ENCODE data around the gene SLC6A11. TPM values are rescaled to one million over a fixed set of nuclear protein-coding genes. Genes with fewer than 3 reads are reported as not detected.

The SLC6A11 gene
- total RNA-seq, 2 experiments from 2014 or later, result not detected

DNA sequence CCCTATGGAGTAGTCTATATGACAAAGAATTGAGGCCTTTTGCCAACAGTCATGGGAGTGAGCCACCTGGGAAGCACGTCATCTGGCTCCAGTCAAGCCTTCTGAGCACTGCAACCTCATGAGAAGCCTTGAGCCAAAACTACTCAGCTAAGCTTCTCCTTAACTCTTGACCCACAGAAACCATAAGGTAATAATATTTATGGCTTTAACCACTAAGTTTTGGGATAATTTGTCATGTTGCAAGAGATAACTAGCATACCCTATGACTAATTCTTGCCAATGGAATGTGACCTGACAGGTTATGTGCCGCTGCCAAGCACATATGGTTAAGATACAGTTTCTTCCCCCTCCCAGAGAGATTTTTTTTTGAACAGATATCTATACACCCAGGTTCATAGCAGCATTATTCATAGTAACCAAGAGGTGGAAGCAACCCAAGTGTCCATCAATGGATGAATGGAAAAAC lies 11.8 kb upstream of the SLC6A11 start:
- H3K27ac Mint-ChIP-seq, result no peak overlapping the region
- H3K36me3 Mint-ChIP-seq, result no peaks in the 10 kb centered on the region
- CTCF ChIA-PET, result interaction anchor here (1.1 kb wide), 1 partner anchor 21 kb away, joined by 3 read pairs; no protein-coding TSS in a partner anchor
- no peaks in the 10 kb centered on the region for H3K9me3 Mint-ChIP-seq
- POLR2A ChIA-PET, result no interaction called here
- no peak for DNase-seq
- no peaks in the 10 kb centered on the region for H3K4me1 Mint-ChIP-seq (ENCODE audit: low read depth)
- intact Hi-C loops (cut with micrococcal nuclease), result no loop called here
- H3K4me3 Mint-ChIP-seq, result no peak overlapping the region
- peaks cover 15% of the 10 kb centered on the region for H3K27me3 Mint-ChIP-seq

DNA sequence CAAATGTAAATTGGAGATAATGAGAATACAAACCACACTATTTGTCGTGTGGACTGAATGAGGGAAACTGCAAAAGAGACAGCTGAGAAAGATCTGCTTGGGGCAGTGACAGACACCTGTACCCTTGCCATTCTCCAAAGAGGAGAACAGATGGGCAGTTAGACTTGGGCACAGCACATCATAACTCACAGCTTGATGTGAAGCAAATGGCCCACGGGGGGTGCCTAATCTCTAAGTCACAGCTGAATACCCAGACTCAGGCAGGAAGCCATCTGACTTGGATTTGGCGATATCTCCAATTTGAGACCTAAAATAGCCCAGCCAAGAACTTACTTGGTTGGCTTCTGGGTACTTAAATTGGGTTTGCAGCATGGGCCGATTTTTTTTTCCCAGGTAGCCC lies 10.0 kb upstream of the SLC6A11 start:
- no peak for DNase-seq
- Mint-ChIP-seq H3K4me1 (ENCODE audit: low read depth) (no peaks in the 10 kb centered on the region), H3K9me3 (no peaks in the 10 kb centered on the region), H3K27me3 (peaks cover 19% of the 10 kb centered on the region), H3K36me3 (no peaks in the 10 kb centered on the region), H3K4me3 (no peak overlapping the region), H3K27ac (no peak overlapping the region)
- ChIA-PET POLR2A (no interaction called here), CTCF (no interaction called here)
- intact Hi-C loops (cut with micrococcal nuclease), result no loop called here

DNA sequence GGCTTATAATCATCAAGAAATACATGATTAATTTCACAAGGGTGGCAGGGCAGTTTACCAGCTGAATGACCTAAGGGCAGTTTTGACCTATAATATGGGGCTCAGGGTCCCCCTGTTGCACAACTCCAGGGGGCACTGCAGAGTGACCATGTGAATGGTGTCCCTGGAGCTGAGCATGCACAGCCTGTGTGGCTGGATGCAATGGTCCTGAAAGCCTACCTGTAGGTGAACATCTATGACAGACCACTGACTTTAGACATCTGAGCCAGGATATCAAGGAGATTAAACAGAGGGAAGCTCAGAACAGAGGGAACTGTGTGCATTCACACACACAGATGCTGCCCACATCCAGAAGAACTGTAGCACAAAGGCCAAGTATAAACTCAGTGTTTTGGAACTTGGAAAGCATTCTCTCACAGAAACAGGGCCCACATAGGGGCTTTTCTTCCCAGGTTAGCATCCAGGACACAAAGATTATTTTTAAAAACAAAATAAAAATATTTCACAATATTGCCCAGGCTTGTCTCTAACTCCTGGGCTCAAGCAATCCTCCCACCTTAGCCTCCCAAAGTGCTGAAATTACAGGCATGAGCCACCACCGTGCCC lies 7.8 kb upstream of the SLC6A11 start:
- ChIA-PET POLR2A (no interaction called here), CTCF (interaction anchor here (0.9 kb wide), 1 partner anchor 63 kb away, joined by 3 read pairs; no protein-coding TSS in a partner anchor)
- Mint-ChIP-seq H3K9me3 (no peaks in the 10 kb centered on the region), H3K27me3 (peaks cover 29% of the 10 kb centered on the region), H3K27ac (no peak overlapping the region), H3K4me3 (no peak overlapping the region), H3K36me3 (no peaks in the 10 kb centered on the region), H3K4me1 (ENCODE audit: low read depth) (no peaks in the 10 kb centered on the region)
- intact Hi-C loops (cut with micrococcal nuclease), result no loop called here
- DNase-seq, result no peak

DNA sequence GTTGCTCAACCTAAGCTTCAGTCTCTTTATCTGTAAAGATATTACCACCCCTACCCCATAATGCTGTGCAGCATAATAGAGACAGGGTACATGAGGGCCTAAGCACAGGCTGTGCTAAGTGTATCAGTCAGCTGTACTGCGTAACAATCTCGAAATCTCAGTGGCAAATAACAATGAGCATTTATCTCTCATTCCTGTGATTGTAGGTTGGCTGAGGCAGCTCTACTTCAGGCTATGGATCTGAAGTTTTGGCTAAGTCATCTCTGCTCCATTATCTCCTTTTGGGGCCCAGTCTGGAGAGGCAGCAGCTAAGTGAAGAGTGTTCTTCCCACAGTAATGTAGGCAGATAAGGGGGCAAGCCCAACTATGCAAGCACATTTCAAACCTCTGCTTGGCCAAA lies 7.1 kb upstream of the SLC6A11 start:
- POLR2A ChIA-PET, result no interaction called here
- H3K36me3 Mint-ChIP-seq, result no peaks in the 10 kb centered on the region
- H3K4me3 Mint-ChIP-seq, result no peak overlapping the region
- H3K27me3 Mint-ChIP-seq, result peaks cover 27% of the 10 kb centered on the region
- intact Hi-C loops (cut with micrococcal nuclease), result no loop called here
- CTCF ChIA-PET, result no interaction called here
- no peak for DNase-seq
- H3K9me3 Mint-ChIP-seq, result no peaks in the 10 kb centered on the region
- no peak overlapping the region for H3K27ac Mint-ChIP-seq
- H3K4me1 Mint-ChIP-seq (ENCODE audit: low read depth), result no peaks in the 10 kb centered on the region

DNA sequence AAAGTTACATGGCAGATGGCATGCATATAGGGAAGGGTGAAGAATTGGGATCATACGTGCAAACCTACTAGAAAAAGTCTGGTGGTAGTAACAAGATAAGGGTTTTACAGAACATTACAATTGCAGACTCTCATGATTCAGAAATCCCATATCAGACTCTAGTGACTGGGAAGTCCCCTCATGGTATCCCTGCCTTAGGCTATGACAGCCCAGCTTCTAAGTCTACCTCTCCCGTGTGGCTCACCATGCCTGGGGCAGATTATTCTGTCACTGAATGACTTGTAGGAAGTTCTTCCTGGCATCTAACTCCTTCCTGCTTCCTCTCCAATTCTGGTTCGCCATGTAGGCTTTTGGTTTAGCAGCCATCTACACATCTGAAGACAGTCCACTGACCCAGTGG lies 5.7 kb upstream of the SLC6A11 start:
- ChIA-PET CTCF (no interaction called here), POLR2A (no interaction called here)
- H3K4me1 Mint-ChIP-seq (ENCODE audit: low read depth), result no peaks in the 10 kb centered on the region
- no peak overlapping the region for H3K4me3 Mint-ChIP-seq
- H3K27ac Mint-ChIP-seq, result no peak overlapping the region
- H3K27me3 Mint-ChIP-seq, result peaks cover 39% of the 10 kb centered on the region
- H3K36me3 Mint-ChIP-seq, result no peaks in the 10 kb centered on the region
- intact Hi-C loops (cut with micrococcal nuclease), result no loop called here
- no peak for DNase-seq
- no peaks in the 10 kb centered on the region for H3K9me3 Mint-ChIP-seq

DNA sequence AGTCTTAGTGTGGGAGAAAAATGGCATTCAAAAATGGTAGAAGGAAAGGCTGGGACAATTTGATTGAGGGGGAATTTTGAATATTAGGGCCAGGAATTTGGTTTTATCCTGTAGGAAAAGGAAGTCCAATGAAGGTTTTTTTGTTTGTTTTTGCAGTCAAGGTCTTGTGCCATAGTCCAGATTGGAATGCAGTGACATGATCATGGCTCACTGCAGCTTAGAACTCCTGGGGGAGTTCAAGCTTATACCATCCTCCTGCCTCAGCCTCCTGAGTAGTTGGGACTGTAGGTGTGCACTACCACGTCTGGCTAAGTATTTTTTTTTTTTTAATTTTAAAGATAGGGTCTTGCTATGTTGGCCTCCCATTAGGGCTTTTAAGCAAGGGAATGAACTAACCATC lies 2.6 kb upstream of the SLC6A11 start:
- no peaks in the 10 kb centered on the region for H3K9me3 Mint-ChIP-seq
- DNase-seq, result no peak
- ChIA-PET POLR2A (no interaction called here), CTCF (interaction anchor here (1.1 kb wide), 1 partner anchor 133 kb away, joined by 3 read pairs; no protein-coding TSS in a partner anchor)
- H3K4me1 Mint-ChIP-seq (ENCODE audit: low read depth), result no peaks in the 10 kb centered on the region
- H3K27ac Mint-ChIP-seq, result no peak overlapping the region
- no peak overlapping the region for H3K4me3 Mint-ChIP-seq
- peaks cover 38% of the 10 kb centered on the region for H3K27me3 Mint-ChIP-seq
- intact Hi-C loops (cut with micrococcal nuclease), result no loop called here
- no peaks in the 10 kb centered on the region for H3K36me3 Mint-ChIP-seq

DNA sequence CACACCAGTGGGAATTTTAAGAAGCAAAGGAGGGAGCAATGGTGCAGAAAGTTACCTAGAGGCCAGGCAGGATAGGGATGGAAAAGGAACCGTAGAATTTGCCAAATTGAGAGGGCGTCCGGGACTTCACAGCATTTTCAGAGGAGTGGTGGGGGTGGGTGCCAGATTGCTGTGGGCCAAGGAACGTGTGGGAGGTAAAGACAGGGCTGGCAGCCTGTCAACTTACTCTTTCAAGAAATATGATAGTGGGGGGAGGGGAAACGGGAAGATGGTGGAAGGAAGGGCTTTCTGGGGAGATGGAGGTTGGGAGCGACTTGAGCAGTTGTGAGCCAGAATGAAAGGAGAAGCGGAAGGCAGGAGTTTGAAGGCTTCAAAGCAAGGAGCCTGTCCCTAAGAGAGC lies 1.4 kb upstream of the SLC6A11 start:
- H3K27ac Mint-ChIP-seq, result no peak overlapping the region
- H3K4me1 Mint-ChIP-seq (ENCODE audit: low read depth), result no peaks in the 10 kb centered on the region
- no peaks in the 10 kb centered on the region for H3K9me3 Mint-ChIP-seq
- ChIA-PET CTCF (no interaction called here), POLR2A (no interaction called here)
- DNase-seq, result no peak
- no peak overlapping the region for H3K4me3 Mint-ChIP-seq
- intact Hi-C loops (cut with micrococcal nuclease), result no loop called here
- no peaks in the 10 kb centered on the region for H3K36me3 Mint-ChIP-seq
- H3K27me3 Mint-ChIP-seq, result peaks cover 36% of the 10 kb centered on the region

DNA sequence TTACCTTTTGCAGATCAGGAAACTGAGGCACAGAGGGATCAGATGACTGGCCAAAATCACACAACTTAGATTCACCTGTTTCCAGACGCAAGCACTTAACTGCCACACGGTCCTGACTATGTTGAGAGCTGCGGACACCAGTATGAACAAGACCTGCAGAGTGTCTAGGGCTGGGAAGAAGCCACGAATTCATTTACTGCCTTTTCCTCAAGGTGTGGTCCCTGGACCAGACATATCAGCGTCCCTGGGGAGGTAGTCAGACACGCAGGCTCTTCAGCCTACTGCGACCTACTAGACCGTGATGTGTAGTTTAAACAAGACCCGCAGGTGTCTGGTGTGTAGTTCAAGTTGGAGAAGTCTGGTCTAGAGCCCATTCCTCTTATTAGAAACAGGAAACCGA lies 541 bp upstream of the SLC6A11 start:
- no peak overlapping the region for H3K27ac Mint-ChIP-seq
- H3K27me3 Mint-ChIP-seq, result peaks cover 35% of the 10 kb centered on the region
- ChIA-PET POLR2A (no interaction called here), CTCF (no interaction called here)
- H3K36me3 Mint-ChIP-seq, result no peaks in the 10 kb centered on the region
- no peaks in the 10 kb centered on the region for H3K4me1 Mint-ChIP-seq (ENCODE audit: low read depth)
- no peak for DNase-seq
- intact Hi-C loops (cut with micrococcal nuclease), result no loop called here
- H3K9me3 Mint-ChIP-seq, result no peaks in the 10 kb centered on the region
- H3K4me3 Mint-ChIP-seq, result no peak overlapping the region

DNA sequence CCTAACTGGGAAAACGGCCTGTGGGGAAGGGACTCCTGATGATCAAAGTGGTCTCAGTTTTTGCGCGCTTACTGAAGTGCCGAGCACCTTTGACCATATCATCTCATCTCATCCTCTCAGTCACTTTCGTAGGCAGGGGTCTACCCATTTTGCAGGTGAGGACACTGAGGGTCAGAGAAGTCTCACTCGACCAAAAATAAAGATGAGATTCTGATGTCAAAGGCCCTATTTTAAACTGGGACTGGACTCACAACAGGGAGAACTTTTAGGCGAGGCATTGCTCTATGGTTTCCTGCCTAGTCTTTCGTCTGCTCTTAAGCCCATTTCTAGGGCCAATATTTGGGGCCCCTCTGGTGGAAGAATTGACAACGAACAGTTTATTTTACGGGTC lies 830 bp downstream of the SLC6A11 start:
- intact Hi-C loops (cut with micrococcal nuclease), result no loop called here
- no peak for DNase-seq
- Mint-ChIP-seq H3K9me3 (no peaks in the 10 kb centered on the region), H3K27ac (no peak overlapping the region), H3K4me3 (no peak overlapping the region), H3K4me1 (ENCODE audit: low read depth) (no peaks in the 10 kb centered on the region), H3K27me3 (peaks cover 30% of the 10 kb centered on the region), H3K36me3 (no peaks in the 10 kb centered on the region)
- ChIA-PET POLR2A (no interaction called here), CTCF (no interaction called here)

DNA sequence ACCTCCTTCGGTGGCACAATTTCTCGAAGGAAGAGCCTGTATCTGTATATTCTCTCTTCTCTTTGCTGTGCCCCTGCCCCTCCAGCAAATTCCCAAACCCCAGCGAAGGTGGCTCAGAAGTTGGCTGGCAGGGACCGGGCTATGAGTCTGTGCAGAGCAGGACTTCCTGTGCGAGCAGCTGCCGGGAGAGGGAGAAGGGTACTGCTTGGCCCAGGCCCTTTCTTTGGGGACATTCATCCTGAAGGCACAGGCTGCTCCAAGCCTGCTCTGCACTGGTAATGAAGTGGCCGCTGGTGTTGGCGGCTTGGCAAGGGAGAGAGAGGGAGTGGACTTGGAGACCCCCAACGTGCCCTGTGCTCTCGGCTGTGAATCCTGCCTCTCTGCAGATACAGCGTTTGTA lies 1.5 kb downstream of the SLC6A11 start:
- POLR2A ChIA-PET, result no interaction called here
- no peak for DNase-seq
- intact Hi-C loops (cut with micrococcal nuclease), result no loop called here
- H3K27me3 Mint-ChIP-seq, result peaks cover 28% of the 10 kb centered on the region
- H3K4me1 Mint-ChIP-seq (ENCODE audit: low read depth), result no peaks in the 10 kb centered on the region
- H3K4me3 Mint-ChIP-seq, result no peak overlapping the region
- CTCF ChIA-PET, result no interaction called here
- H3K27ac Mint-ChIP-seq, result no peak overlapping the region
- H3K36me3 Mint-ChIP-seq, result no peaks in the 10 kb centered on the region
- H3K9me3 Mint-ChIP-seq, result no peaks in the 10 kb centered on the region

DNA sequence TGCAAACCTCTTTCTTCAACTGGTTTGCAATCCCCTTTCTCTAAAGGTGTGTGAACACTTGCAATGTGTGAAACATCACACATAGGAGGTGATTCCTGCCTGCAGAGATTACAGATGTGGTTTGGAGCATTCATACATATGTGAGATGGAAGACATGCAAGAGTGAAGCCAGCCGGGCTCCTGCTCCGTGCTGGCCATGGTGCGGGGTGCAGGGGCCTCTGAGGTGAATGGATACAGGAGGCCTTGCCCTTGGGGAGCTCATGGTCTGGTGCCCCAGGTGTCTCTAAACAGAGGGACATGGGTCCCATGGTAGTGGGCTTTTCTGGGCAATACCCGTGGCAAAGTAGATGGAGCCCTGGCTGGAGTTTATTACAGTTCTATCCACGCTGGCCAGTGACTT lies 6.0 kb downstream of the SLC6A11 start:
- peaks cover 9% of the 10 kb centered on the region for H3K27me3 Mint-ChIP-seq
- no peaks in the 10 kb centered on the region for H3K36me3 Mint-ChIP-seq
- intact Hi-C loops (cut with micrococcal nuclease), result no loop called here
- POLR2A ChIA-PET, result no interaction called here
- H3K27ac Mint-ChIP-seq, result no peak overlapping the region
- no peaks in the 10 kb centered on the region for H3K4me1 Mint-ChIP-seq (ENCODE audit: low read depth)
- H3K4me3 Mint-ChIP-seq, result no peak overlapping the region
- CTCF ChIA-PET, result no interaction called here
- H3K9me3 Mint-ChIP-seq, result no peaks in the 10 kb centered on the region
- no peak for DNase-seq

DNA sequence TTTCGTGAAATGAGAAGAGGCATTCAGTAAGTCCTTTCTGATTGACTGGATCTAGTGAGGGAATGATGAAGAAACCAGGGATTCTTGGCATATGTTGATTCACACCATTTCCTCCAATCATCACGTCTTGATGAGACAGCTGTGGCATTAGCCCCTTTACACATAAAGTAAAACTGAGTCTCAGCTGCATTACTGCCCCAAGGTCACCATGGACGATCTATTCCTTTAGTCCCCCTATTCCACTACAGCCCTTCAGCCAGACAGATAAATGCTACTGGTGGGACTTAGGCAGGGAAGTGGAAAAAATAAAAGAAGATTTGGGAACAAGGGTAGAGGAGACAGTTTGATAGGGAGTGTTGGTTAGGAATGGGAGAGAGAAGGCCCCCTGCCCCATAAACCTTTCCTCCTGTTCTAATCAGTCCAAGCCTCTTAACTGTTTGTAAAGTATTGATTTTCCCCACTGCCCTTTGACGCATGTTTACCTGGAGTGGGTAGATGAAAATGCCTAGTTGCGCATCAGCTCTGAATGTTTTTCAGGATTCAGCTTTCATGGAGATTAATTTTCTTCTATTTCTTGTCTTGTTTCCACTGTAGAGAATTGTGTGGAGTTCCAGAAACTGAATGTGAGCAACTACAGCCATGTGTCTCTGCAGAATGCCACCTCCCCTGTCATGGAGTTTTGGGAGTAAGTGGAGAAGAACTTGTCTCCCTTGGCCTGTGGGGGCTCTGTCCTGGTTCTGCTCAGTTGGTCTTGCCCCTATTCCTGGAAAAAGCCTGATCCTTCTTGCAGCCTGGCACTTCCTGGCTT lies 6.9 kb downstream of the SLC6A11 start:
- H3K27ac Mint-ChIP-seq, result no peak overlapping the region
- POLR2A ChIA-PET, result no interaction called here

DNA sequence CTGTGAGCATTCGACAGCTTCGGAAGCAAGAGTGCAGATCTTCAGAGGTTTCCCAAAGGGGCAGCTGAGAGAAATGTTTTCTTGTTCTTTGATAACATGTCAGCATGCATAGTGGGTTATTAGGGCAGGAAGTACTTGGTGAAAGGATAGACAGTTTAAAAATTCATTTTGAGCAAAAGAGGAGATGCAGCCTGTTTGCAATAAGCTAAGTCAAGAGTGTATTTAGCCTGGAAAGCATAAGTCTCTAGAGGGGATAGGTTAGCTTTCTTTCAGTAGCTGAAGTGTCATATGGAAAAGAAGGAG lies 7.4 kb downstream of the SLC6A11 start:
- CTCF ChIA-PET, result interaction anchor here (0.6 kb wide), 1 partner anchor 828 kb away, joined by 3 read pairs; no protein-coding TSS in a partner anchor
- peaks cover 3% of the 10 kb centered on the region for H3K27me3 Mint-ChIP-seq
- POLR2A ChIA-PET, result no interaction called here
- H3K36me3 Mint-ChIP-seq, result no peaks in the 10 kb centered on the region
- no peak overlapping the region for H3K4me3 Mint-ChIP-seq
- DNase-seq, result no peak
- no peak overlapping the region for H3K27ac Mint-ChIP-seq
- H3K9me3 Mint-ChIP-seq, result no peaks in the 10 kb centered on the region
- intact Hi-C loops (cut with micrococcal nuclease), result no loop called here
- no peaks in the 10 kb centered on the region for H3K4me1 Mint-ChIP-seq (ENCODE audit: low read depth)

More for the DNA sequence above, 6.9 kb downstream of the SLC6A11 start:
- Mint-ChIP-seq H3K4me1 (ENCODE audit: low read depth) (no peaks in the 10 kb centered on the region), H3K36me3 (no peaks in the 10 kb centered on the region), H3K9me3 (no peaks in the 10 kb centered on the region), H3K27me3 (peaks cover 9% of the 10 kb centered on the region), H3K4me3 (no peak overlapping the region)
- CTCF ChIA-PET, result interaction anchor here (0.6 kb wide), 1 partner anchor 829 kb away, joined by 3 read pairs; no protein-coding TSS in a partner anchor
- DNase-seq, result no peak
- intact Hi-C loops (cut with micrococcal nuclease), result no loop called here

All from activated CD4-positive, alpha-beta memory T cell treated with anti-CD3 and anti-CD28 coated beads for 36 hours (primary cell).